ENCODE measurements around the gene IGSF3.
"Not testable (repeated sequence)": the region's sequence is repeated elsewhere in the genome, so short reads cannot be mapped to it uniquely, and the experiment has no call there.

The IGSF3 gene

DNA sequence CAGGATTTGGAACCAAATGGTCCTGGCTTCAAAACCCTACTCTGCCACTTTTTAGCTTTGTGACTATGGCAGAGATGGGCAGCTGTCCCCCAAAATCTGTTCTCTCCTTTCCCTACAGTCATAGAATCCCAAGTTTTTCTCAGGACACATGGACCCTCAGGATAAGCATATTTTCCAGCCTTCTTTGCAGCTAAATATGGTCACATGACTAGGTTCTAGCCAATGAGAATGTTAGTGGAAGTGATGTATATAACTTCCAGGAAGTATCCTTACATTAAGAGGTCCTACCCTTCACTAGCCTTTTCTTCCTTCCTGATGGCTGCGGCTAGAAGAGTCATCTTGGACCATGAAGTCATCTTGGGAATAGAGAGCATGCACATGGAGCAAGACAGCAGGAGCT, 5.9 kb downstream of the IGSF3 start:
- no peak for DNase-seq (ENCODE audit: low spot score)

DNA sequence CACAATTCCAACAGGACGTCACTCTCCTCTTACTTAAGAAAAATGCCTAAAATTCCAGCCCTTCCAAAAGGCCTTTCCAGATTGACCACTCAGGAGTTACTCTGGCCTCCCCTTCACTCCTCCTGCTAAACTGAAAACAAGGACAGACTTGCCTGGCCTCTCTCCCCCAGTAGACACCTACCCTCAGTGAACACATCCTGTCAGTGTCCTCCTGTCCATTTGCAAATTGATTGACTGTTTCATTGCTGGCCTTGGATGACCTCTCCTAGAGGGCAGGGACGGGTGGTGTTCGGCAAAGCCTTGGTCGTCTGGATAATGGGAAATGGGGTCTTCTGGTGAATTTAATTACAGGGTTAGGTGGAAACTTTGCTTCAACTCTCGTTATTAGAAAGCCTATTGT, 8.9 kb downstream of the IGSF3 start:
- DNase-seq (ENCODE audit: low spot score), result not testable (repeated sequence)

DNA sequence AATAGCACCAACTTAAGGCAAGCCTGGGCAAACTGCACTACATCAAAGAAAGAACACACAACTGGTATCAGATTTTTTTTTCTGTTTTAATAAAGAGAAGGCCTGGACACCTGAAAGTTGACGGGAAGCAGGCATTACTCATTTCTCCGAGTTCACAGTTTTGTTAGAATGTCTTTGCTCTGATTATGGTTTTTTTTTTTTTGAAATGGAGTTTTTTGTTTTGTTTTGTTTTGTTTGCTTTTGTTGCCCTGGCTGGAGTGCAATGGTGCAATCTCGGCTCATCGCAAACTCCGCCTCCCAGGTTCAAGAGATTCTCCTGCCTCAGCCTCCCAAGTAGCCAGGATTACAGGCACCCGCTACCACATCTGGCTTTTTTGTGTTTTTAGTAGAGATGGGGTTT, 9.7 kb downstream of the IGSF3 start:
- DNase-seq (ENCODE audit: low spot score), result not testable (repeated sequence)

DNA sequence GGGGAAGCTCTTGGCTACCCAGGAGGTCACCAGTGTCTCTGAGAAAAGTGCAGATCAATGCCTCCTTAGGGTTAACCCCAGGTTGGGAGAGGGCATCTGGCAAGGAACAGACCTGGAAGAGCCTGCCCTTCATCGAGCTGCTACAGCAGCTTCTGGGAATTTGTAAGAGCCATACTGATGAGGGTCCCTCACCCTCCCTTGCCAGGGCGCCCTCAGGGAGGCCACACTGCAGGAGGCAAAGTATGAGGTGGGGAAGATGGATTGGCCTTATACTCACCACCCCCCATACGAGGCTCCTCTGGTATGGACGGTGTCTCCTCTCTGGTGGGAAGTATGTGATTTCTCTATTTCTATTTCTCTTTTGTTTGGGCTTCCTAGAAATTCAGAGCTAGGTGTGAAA, 13.2 kb downstream of the IGSF3 start:
- DNase-seq (ENCODE audit: low spot score), result no peak

DNA sequence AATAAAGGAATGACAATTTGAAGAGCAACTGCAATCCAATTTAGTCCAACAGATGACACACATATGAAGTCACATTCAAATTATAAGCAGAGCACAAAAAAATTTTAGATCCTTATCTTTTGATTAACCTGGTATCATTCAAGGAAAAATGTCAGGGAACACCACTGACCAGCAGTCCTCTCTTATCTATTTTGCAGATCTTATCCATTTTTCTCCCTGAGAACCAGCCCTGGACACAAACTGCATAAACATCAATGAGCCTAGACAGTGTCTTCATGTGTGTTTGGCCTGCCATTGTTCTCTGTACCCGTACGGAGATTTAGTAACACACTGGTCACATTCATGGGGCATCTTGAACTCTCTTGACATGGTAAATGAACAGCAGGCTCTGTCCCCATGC, 14.9 kb downstream of the IGSF3 start:
- DNase-seq (ENCODE audit: low spot score), result not testable (repeated sequence)

DNA sequence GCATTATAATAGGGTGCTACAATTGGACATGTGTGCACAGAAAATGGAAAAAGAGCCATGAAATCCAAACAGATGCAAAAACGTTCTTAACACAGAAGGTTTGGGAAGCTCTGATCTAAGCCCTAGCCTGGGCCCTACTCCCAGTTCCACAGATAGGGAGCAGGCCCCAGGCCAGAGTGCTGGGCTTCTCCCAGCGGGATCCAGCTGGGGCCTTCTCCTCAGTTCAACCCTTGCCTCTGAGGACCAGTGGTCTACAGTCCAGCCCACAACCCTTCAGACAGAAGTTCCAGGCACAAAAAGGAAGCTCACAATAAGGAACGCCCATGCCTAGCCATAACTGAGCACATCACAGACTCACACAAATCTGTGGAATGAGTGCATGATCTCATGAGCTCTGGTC, 16.8 kb downstream of the IGSF3 start:
- not testable (repeated sequence) for DNase-seq (ENCODE audit: low spot score)

DNA sequence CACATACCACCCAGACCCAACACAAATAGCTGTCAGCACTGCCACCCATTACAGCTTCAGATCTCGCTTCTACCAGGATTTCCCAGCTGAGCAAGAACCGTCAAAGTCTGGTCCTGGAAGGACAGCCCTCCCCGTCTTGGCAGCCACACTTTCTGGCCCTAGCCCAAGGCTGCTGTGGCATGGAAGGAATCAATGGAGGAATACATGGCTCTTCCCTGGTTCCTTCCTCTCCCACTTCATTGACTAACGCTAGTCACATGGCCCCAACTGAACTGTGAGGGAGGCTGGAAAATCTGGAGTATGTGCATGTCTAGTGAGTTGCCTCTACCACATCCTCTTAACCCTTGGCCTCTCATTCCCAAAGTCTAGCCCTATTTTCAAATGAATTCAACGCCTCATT, 18.5 kb downstream of the IGSF3 start:
- DNase-seq (ENCODE audit: low spot score), result not testable (repeated sequence)

DNA sequence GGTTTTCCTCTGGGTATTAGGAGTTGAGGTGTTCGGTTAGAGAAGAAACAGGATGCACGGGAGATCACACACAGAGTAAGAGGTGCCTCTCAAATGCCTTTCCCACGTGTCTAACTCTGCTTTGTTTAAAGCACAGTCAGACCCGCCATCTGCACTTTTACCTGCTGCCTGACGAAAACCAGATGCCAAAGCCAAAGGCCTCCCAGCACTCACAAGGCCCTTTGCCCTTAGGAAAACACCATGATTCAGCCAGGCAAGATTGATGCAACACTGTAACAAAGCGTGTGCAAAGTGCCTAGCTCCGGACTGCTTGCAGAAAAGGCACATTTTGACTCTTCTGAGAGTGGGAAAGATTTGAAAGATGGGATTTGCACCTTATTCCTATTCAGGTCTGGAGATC, 19.2 kb downstream of the IGSF3 start:
- not testable (repeated sequence) for DNase-seq (ENCODE audit: low spot score)

DNA sequence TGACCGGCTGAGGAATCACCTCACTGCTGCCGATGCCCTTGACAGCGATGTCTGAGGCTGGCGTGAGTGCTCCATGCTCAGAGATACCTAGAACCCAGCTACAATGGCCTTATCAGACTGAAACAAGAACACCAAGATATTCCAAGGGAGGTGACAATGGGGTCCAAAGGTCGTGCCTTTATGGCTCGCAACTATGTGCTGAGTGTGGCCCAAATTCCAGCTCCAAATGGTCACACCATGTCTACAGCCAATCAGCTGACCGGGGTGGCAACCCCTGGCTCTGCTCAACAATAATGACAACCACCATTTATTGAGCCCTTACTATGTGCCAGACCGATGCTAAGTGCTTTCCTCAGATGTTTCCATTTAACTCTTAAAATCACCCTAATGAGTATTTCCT, 20.3 kb downstream of the IGSF3 start:
- not testable (repeated sequence) for DNase-seq (ENCODE audit: low spot score)

DNA sequence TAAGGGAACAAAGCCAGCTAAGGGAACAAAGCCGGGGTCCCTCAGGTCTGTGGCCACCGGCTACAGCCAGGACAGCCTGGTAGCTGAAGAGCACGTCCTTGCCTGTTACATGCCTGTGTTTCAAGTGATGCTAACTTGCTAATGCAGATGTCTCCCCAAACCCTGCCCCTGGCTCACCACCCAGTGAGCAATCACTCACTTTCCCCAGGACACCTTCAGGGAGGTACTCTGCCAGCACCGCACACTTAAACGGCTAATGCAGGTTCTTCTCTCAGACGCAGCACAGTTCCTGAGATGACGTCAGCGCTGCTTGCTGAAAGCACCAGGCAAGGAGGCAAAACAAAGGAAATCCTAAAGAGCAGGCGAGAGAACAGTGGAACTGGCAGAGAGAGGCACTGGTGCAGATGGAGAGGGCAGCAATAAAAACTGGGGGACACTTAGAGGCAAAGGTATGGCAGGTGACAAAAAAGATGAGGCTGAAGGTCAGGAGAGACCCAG, 20.8 kb downstream of the IGSF3 start:
- DNase-seq (ENCODE audit: low spot score), result not testable (repeated sequence)

DNA sequence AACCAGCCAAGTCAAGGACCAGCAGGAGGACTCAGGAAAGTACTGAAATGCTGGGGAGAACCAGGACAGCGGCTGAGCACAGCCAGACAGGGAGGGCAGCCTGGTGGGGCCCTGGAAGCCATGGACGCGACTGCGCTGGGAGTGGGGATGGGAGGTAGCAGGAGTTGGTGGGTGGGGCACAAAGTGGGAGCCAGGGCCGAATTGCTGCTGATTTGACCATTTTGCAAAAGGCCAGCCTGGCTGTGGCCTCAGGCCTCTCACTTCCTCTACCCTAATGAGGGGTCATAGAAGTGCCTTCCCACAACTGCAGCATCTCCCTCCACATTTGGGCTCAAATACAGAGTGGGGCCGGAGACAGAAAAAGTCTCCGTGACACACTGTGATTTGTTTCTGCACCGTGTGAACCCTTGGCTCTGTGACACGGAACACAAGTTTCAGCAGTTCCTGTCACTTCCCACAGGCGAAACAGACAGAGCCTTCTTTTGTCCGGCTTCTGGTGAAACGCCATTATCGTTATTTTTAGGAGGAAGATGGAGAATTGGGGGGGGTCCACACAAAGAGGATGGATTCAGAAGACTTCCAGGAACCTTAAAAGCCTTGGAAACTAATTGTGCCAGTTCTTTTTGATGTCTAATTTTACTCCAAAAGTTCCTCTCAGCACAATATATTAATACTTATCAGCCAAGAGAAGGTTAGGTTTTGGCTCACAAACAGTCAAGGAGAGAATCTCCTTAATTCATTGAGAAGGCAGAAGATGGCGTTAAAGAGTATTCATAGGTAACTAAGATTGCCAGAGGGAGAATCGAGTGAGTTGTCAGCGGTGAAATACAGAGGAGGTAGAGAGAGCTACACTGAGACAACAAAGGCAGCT, 21.5 kb downstream of the IGSF3 start:
- DNase-seq (ENCODE audit: low spot score), result not testable (repeated sequence)

DNA sequence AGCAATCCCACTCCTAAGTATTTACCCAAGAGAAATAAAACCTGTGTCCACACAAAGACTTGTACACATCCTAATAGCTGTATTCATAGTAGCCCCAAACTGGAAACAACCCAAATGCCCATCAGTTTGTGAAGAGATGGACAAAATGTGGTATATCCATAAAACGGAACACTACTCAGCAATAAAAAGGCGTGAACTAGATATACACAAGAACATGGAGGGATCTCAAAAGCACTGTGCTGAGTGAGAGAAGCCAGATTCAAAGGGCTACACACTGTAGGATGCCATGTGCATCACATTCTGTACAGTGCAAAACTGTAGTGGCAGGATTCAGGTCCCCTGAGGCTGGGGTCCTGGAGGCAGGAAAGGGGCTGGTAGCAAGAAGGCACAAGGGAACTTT, 22.5 kb downstream of the IGSF3 start:
- not testable (repeated sequence) for DNase-seq (ENCODE audit: low spot score)

DNA sequence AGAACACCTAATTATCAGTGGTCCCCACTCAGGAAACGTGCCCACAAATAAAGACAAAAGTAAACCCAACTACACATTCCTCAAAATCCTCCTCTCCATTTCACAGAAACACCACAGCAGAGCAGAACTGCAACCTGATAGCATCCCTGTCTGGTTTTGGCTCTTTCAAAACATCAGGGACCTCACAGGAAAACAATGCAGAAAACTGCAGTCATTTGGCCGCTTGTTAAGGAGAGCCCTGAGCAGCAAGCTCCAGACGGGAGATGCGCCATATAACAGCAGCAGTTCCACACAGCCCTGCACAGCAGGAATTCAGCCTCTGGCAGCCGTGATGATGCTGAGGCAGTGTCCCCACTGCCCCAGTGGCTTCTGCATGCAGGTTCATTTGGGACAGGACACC, 23.4 kb downstream of the IGSF3 start:
- not testable (repeated sequence) for DNase-seq (ENCODE audit: low spot score)

DNA sequence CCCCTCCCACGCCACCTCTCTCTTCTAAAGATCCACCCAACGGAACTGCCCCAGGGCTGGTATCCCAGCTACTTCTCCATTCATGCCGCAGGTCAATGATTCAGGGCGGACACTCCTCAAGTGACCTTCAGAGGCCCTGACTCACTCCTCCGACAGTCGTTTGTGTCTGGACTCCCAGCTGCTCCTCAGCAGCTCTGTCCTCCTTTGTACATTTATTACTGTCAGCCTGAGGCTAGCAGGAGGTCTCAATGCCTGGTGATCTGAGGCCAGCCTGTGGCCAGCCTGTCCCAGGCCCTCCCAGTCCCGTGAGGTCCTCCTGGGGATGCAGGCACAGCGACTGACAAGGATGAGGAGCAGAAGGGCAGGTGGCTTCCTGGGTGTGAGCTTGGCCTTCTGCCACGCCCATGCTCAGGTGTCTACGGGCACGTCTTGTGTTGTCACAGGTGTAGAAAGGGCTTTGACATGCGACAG, 24.2 kb downstream of the IGSF3 start:
- DNase-seq (ENCODE audit: low spot score), result not testable (repeated sequence)

DNA sequence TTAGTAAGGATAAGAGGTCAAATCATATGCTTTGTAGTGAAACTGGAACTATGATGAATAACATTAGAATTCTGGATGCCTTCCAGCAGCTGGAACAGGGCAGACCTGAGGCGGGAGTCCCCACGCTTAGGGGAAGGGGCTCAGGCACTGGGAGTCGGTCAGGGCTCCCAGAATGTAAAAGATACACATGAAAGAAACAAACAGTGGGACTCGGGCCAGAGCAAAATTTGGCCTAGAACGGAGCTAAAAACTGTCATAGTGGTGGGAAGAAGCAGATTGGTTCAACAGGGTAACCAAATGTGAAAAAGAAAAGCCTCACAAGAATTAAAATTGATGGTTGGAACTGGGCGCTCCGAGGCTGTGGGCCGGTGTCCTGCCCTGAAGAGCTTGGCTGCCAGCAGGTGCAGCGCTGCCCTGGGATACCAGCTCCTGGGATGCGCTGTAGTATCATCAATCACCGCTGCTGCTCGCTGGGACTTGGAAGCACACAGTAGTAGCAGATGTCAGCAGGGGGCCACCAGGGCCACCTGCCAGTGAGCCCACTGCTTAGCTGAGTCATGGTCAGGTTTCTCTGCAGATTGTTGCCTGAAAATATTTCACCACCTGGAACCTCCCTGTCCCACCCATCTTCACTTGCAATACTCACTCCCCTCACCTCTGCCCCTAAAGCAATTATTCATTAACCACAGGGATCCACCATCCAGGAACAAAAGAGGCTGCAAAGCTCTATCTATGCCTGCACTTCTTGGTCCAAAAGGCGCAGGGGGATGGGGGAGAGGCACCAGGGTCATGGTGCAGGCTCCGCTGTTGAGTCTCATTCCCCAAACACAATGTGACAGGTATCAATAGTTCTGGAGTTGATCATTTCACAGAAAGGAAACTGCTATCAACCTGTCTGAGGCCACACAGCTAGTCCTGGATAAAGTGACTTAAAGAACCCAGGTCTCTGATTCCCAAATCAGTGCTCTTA, 24.9 kb downstream of the IGSF3 start:
- DNase-seq (ENCODE audit: low spot score), result not testable (repeated sequence)

DNA sequence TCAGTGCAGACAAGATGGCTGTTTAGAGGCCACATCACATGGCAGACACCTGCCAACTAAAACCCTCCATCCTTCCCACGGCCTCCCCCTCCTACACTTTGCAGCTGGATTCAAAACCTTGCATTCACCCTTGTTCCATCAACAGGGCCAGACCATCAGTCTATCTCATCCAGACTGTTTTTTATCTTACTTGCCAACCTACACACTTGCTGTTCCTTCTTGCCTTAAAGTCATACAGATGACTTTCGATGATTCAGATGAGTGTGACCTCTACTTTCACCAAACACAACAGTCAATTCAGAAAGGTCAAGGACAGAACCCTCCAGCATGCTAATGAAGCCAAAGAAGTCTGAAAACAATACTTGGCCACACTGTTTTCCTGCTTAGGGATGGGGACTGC, 29.9 kb downstream of the IGSF3 start:
- not testable (repeated sequence) for DNase-seq (ENCODE audit: low spot score)

DNA sequence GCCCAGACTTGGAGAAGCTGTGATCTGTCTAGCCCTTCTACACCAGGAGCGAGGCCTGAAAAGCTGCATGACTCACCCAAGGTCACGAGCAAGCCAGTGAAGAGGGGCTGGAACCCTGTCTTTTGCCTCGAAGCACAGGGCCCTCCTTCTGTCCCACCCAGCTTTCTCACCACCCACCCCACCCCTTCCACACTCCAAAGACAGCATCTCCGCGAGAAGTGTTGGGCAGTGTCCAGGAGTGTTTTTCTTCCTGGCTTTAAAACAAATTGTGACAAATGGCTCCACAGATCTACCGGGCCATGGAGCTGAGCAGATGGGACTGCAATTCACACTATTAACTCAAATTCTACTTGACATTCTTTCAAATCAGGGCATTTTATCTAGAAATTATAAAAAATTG, 30.9 kb downstream of the IGSF3 start:
- not testable (repeated sequence) for DNase-seq (ENCODE audit: low spot score)

DNA sequence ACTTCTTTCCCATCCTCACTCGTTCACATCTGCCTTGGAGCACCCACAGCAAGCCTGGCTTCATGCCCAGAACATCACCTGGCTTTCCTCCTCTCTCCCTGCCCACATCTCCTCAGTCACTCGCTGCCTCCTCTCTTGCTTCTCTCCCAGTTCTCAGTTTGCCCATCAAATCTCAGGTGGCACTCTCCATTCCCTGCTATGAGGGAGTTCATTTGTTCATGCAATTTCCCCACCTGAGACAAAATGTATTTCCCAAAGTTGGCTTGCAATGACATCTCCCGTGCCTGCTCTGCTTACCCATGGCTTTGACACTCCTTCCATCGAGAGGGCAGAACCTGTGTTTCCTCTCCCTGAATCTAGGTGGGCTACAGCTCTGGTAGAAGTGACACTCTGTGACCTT, 33.1 kb downstream of the IGSF3 start:
- DNase-seq (ENCODE audit: low spot score), result not testable (repeated sequence)

DNA sequence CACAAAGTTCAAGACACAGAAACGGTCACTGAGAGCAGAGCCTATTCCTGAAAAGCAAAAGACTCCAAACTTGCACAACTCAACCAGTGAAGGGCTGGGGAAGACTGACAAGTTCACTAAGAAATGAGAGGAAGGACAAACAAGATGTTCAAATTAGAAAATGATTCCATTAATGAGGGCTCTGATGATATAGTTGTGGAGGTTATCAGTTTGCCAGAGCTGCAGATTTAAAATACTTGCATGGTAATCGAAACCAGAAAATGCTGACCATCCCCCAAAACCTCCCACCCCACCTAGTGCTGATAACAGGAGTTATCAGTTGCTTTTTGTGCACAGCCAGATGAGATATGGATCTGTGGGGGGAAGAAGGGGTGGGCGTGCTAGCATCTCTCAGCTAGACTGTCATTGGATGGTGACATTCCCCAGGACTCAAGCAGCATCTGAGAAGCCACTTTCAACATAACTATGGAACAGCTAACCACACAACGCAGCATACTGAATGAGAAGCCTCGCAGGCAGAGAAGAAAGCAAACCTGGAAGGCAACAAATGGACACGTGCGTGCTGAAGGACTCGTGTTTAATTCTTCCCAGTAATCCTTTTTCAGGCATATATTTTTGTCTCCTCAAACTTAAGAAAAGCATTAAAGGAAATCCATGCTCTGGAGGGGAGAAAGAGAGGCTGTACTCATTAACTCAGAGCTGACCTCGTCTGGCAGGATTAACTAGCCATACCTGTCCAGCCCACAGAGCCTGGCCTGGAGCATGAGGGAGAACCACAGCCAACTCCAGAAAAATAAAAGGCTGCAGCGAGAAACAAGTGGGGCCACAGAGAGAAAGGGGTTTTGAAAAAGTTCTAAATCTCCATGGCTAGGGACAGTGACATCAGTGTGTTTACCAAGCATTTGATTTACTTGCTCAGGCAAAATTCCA, 35.3 kb downstream of the IGSF3 start:
- DNase-seq (ENCODE audit: low spot score), result not testable (repeated sequence)

DNA sequence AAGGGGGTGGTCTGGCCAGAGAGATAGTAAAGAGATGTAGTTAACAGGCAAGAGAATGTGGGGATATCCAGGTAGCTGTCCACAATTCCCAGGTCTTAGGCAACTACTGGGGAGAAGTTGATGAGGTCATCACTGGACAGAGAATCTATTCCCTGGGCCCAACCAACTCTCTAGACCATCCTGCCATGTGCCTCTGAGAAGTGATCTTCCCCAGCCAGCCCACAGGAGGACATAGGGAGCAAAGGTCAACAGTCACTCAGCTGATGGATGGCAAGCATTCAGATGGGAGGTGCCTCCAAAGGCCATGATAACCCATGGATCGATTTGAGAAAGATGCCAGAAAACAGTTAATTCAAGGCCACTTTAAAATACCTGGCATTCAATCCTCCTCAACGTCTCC, 36.0 kb downstream of the IGSF3 start:
- DNase-seq (ENCODE audit: low spot score), result not testable (repeated sequence)

DNA sequence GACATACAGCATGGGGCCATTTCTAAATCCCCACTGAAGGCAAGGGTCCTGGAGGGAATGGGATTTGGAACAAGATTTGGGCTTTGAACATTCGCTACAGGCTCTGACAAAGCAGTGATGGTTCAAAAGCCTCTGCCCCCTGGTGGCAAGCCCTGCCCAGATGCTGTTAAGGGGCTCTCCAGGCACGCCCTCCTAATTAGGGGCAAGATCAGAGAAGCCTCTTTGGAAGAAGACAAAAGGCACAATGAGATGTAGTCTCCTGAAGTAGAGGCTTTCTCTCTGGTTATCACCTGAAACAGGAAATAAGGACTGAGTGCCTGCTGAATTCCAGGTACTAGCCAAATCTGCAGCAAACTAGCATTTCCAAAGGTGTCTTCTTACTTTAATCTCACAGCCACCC, 37.5 kb downstream of the IGSF3 start:
- DNase-seq (ENCODE audit: low spot score), result not testable (repeated sequence)
